Left renal pelvis (tissue), 4 donors: ENCODE measurements around the gene ZBTB16. TPM values are rescaled to one million over a fixed set of nuclear protein-coding genes. Genes with fewer than 3 reads are reported as not detected.

ENCODE experiments used
- DNase-seq, 4 donors: peaks; one replicate each; pipeline ENCODE4 v3.0.0-alpha.2; 2013; ENCODE audit warnings: low read depth in 4 of 4, low spot score in 3 of 4
- polyA plus RNA-seq, 4 donors: library from polyadenylated mRNA; unstranded; fragments of 120-200 nt; gene quantifications; one replicate each; pipeline ENCODE4 v1.2.1, GENCODE V29; 2013; ENCODE audit not compliant: insufficient read length in 4 of 4

The ZBTB16 gene
- polyA plus RNA-seq, 4 donors, result 1.2 to 1.9 (median 1.4) TPM

- no peak for DNase-seq
Measured at GRCh38 chr11:114063149-114063828, 3.8 kb downstream of the ZBTB16 start.

- DNase-seq, result no peak
Measured at GRCh38 chr11:114063829-114064201, 4.3 kb downstream of the ZBTB16 start.

- DNase-seq, result no peak
Measured at GRCh38 chr11:114064216-114064615, 4.7 kb downstream of the ZBTB16 start.

GRCh38 chr11:114065094-114065493, 5.6 kb downstream of the ZBTB16 start:
- DNase-seq, result no peak

GRCh38 chr11:114066046-114066648, 6.6 kb downstream of the ZBTB16 start:
- DNase-seq, result no peak

GRCh38 chr11:114068327-114068726, 8.8 kb downstream of the ZBTB16 start:
- DNase-seq, result no peak

- DNase-seq, result no peak
Measured at GRCh38 chr11:114070464-114071139, 11.1 kb downstream of the ZBTB16 start.

- no peak for DNase-seq
Measured at GRCh38 chr11:114073007-114073827, 13.7 kb downstream of the ZBTB16 start.

- DNase-seq, result no peak
Measured at GRCh38 chr11:114073828-114074381, 14.4 kb downstream of the ZBTB16 start.

- DNase-seq, result no peak
Measured at GRCh38 chr11:114074546-114075343, 15.2 kb downstream of the ZBTB16 start.

GRCh38 chr11:114075344-114075610, 15.8 kb downstream of the ZBTB16 start:
- DNase-seq, result no peak

GRCh38 chr11:114075891-114076441, 16.5 kb downstream of the ZBTB16 start:
- DNase-seq, result no peak

- DNase-seq, result no peak
Measured at GRCh38 chr11:114076921-114077331, 17.4 kb downstream of the ZBTB16 start.

GRCh38 chr11:114077482-114078305, 18.2 kb downstream of the ZBTB16 start:
- no peak for DNase-seq

- DNase-seq, result no peak
Measured at GRCh38 chr11:114078423-114078822, 18.9 kb downstream of the ZBTB16 start.

GRCh38 chr11:114079511-114080065, 20.1 kb downstream of the ZBTB16 start:
- DNase-seq, result no peak

- no peak for DNase-seq
Measured at GRCh38 chr11:114080219-114080618, 20.7 kb downstream of the ZBTB16 start.

GRCh38 chr11:114080769-114081168, 21.3 kb downstream of the ZBTB16 start:
- no peak for DNase-seq
